ENCODE results near the gene TET1. TPM values are rescaled to one million over a fixed set of nuclear protein-coding genes. Genes with fewer than 3 reads are reported as not detected.
"Not testable (repeated sequence)": the region's sequence is repeated elsewhere in the genome, so short reads cannot be mapped to it uniquely, and the experiment has no call there.

The TET1 gene
- total RNA-seq, 2 experiments from 2014 or later = 3.3 to 3.4 TPM

GRCh38 chr10:68611227-68611626 lies 51.1 kb downstream of the TET1 start:
- intact Hi-C loops (cut with micrococcal nuclease; ENCODE audit: unreplicated experiment) = no loop called here
- Histone ChIP-seq H3K4me1 (ENCODE audit: insufficient read depth, low read length, poor library complexity, severe bottlenecking) (no peaks in the 10 kb centered on the region), H3K4me2 (ENCODE audit: low read length) (no peak overlapping the region), H2AFZ (ENCODE audit: low read length) (no peak overlapping the region), H3K36me3 (ENCODE audit: insufficient read depth, low read length) (no peaks in the 10 kb centered on the region), H4K20me1 (ENCODE audit: insufficient read depth, low read length) (no peaks in the 10 kb centered on the region), H3K9me3 (ENCODE audit: low read length) (no peaks in the 10 kb centered on the region), H3K9me2 (ENCODE audit: insufficient read depth, low read length) (no peaks in the 10 kb centered on the region), H3K79me2 (ENCODE audit: insufficient read depth, low read depth, low read length) (no peaks in the 10 kb centered on the region), H3K27ac (ENCODE audit: low read depth, low read length, poor library complexity, severe bottlenecking) (no peak overlapping the region), H3K4me3 (ENCODE audit: low read depth, low read length, poor library complexity, severe bottlenecking) (no peak overlapping the region)
- CTCF ChIA-PET (ENCODE audit: unreplicated experiment) = no interaction called here
- no peak for TF ChIP-seq CTCF (conservative IDR thresholded peaks at IDR 0.05; ENCODE audit: low read length)
- POLR2A ChIA-PET = interaction anchor here (0.6 to 1.2 kb wide), 2 partner anchors 11 to 225 kb away, joined by 6 to 7 read pairs; no protein-coding TSS in a partner anchor
- no TSS peak for BruUV-seq (replicated peaks)
- DNase-seq (ENCODE audit: low spot score) = no peak

- H3K27ac ChIP-seq (ENCODE audit: low read depth, low read length, poor library complexity, severe bottlenecking); H4K20me1 ChIP-seq (ENCODE audit: insufficient read depth, low read length); H3K36me3 ChIP-seq (ENCODE audit: insufficient read depth, low read length); H3K79me2 ChIP-seq (ENCODE audit: insufficient read depth, low read depth, low read length); H3K4me3 ChIP-seq (ENCODE audit: low read depth, low read length, poor library complexity, severe bottlenecking); intact Hi-C loops (cut with micrococcal nuclease; ENCODE audit: unreplicated experiment); H3K4me2 ChIP-seq (ENCODE audit: low read length); DNase-seq (ENCODE audit: low spot score); BruUV-seq (replicated peaks); H2AFZ ChIP-seq (ENCODE audit: low read length); CTCF ChIA-PET (ENCODE audit: unreplicated experiment); H3K9me2 ChIP-seq (ENCODE audit: insufficient read depth, low read length); H3K9me3 ChIP-seq (ENCODE audit: low read length); H3K4me1 ChIP-seq (ENCODE audit: insufficient read depth, low read length, poor library complexity, severe bottlenecking): not testable (repeated sequence)
- POLR2A ChIA-PET = interaction anchor here (0.6 to 0.7 kb wide), 2 partner anchors 47 to 407 kb away, joined by 3 to 4 read pairs; no protein-coding TSS in a partner anchor
Measured at GRCh38 chr10:68613974-68614373, 53.8 kb downstream of the TET1 start.

GRCh38 chr10:68617691-68618090 lies 57.6 kb downstream of the TET1 start:
- H3K79me2 ChIP-seq (ENCODE audit: insufficient read depth, low read depth, low read length); DNase-seq (ENCODE audit: low spot score); H3K4me1 ChIP-seq (ENCODE audit: insufficient read depth, low read length, poor library complexity, severe bottlenecking); H3K4me2 ChIP-seq (ENCODE audit: low read length); H4K20me1 ChIP-seq (ENCODE audit: insufficient read depth, low read length); H3K27ac ChIP-seq (ENCODE audit: low read depth, low read length, poor library complexity, severe bottlenecking); H3K36me3 ChIP-seq (ENCODE audit: insufficient read depth, low read length); H3K9me3 ChIP-seq (ENCODE audit: low read length); H3K9me2 ChIP-seq (ENCODE audit: insufficient read depth, low read length); POLR2A ChIA-PET; intact Hi-C loops (cut with micrococcal nuclease; ENCODE audit: unreplicated experiment); H2AFZ ChIP-seq (ENCODE audit: low read length); H3K4me3 ChIP-seq (ENCODE audit: low read depth, low read length, poor library complexity, severe bottlenecking); CTCF ChIA-PET (ENCODE audit: unreplicated experiment); BruUV-seq (replicated peaks): not testable (repeated sequence)

GRCh38 chr10:68618234-68618633 lies 58.1 kb downstream of the TET1 start:
- POLR2A ChIA-PET = no interaction called here
- Histone ChIP-seq H3K9me3 (ENCODE audit: low read length) (no peaks in the 10 kb centered on the region), H3K4me2 (ENCODE audit: low read length) (no peak overlapping the region), H3K27ac (ENCODE audit: low read depth, low read length, poor library complexity, severe bottlenecking) (no peak overlapping the region), H4K20me1 (ENCODE audit: insufficient read depth, low read length) (no peaks in the 10 kb centered on the region), H3K4me1 (ENCODE audit: insufficient read depth, low read length, poor library complexity, severe bottlenecking) (peaks cover 4% of the 10 kb centered on the region), H2AFZ (ENCODE audit: low read length) (no peak overlapping the region), H3K36me3 (ENCODE audit: insufficient read depth, low read length) (no peaks in the 10 kb centered on the region), H3K79me2 (ENCODE audit: insufficient read depth, low read depth, low read length) (no peaks in the 10 kb centered on the region), H3K4me3 (ENCODE audit: low read depth, low read length, poor library complexity, severe bottlenecking) (no peak overlapping the region), H3K9me2 (ENCODE audit: insufficient read depth, low read length) (no peaks in the 10 kb centered on the region)
- CTCF ChIA-PET (ENCODE audit: unreplicated experiment) = no interaction called here
- intact Hi-C loops (cut with micrococcal nuclease; ENCODE audit: unreplicated experiment) = no loop called here
- TF ChIP-seq CTCF (conservative IDR thresholded peaks at IDR 0.05; ENCODE audit: low read length) = no peak
- no peak for TF ChIP-seq EZH2phosphoT487 (IDR thresholded peaks at IDR 0.05; ENCODE audit: borderline replicate concordance, low read depth, low read length)
- BruUV-seq (replicated peaks) = no TSS peak
- DNase-seq (ENCODE audit: low spot score) = no peak
